Coronary artery (tissue), 2 donors: ENCODE results near the gene CLCN4.

ENCODE experiments used
- DNase-seq: peaks from one replicate; pipeline ENCODE4 v3.0.0-alpha.2; 2017; ENCODE audit warnings: low spot score
- H3K27ac ChIP-seq, 2 donors: fragments of 200-600 bp; sonication (generic); one replicate each; pipeline ENCODE4 v1.5.1; 2016 to 2019
- H3K4me3 ChIP-seq: fragments of 200-600 bp; sonication (generic); 2 replicates; pipeline ENCODE4 v1.5.1; 2016; ENCODE audit warnings: mild to moderate bottlenecking, moderate library complexity
- TF ChIP-seq, protein P1 (sequence below): fragments of 200-600 bp; sonication (generic); IDR thresholded peaks from one replicate; pipeline ENCODE4 v1.5.1; 2019; ENCODE audit warnings: antibody characterized with exemption

Gene CLCN4

DNA sequence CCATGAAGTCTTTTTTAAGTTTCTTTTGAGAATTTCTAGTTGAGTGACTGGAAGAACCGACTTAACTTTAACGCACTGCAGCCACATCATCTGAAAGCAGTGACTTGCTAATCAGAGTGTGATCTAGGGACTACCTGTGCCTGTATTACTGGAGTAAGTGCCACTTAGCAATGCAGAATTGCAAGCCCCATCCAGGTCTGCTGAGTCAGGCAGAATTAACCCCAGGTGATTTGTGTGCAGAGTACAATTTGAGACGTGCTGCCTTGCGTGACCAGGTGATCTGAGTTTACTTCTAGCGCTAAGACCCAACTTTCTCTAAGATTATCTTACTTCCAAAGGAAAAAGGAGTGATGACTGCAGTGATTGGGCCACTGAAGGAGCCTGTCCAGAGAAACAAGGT lies 85.3 kb downstream of the CLCN4 start:
- no peak overlapping the region for H3K4me3 ChIP-seq
- TF ChIP-seq, protein P1, sequence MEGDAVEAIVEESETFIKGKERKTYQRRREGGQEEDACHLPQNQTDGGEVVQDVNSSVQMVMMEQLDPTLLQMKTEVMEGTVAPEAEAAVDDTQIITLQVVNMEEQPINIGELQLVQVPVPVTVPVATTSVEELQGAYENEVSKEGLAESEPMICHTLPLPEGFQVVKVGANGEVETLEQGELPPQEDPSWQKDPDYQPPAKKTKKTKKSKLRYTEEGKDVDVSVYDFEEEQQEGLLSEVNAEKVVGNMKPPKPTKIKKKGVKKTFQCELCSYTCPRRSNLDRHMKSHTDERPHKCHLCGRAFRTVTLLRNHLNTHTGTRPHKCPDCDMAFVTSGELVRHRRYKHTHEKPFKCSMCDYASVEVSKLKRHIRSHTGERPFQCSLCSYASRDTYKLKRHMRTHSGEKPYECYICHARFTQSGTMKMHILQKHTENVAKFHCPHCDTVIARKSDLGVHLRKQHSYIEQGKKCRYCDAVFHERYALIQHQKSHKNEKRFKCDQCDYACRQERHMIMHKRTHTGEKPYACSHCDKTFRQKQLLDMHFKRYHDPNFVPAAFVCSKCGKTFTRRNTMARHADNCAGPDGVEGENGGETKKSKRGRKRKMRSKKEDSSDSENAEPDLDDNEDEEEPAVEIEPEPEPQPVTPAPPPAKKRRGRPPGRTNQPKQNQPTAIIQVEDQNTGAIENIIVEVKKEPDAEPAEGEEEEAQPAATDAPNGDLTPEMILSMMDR, result no peak
- no peak for DNase-seq
- no peak overlapping the region for H3K27ac ChIP-seq

DNA sequence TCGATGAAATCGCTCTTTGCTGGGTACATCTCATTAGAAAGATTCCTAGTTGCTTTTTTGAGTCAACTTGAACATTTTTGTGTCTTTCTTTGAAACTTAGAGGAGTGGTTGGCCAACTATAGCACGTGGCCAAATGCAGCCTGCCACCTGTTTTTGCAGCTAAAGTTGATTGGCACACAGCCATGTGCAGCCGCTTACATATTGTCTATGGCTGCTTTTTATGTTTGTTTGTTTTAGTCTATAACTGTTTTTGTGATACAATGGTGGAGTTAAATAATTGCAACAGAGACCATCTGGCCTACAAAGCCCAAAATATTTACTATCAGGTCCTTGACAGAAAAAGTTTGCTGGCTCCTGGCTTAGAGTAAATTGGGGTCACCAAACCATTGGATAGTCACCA lies 86.3 kb downstream of the CLCN4 start:
- Histone ChIP-seq H3K4me3 (no peak overlapping the region), H3K27ac (no peak overlapping the region)
- DNase-seq, result no peak
- TF ChIP-seq, protein P1, result no peak

DNA sequence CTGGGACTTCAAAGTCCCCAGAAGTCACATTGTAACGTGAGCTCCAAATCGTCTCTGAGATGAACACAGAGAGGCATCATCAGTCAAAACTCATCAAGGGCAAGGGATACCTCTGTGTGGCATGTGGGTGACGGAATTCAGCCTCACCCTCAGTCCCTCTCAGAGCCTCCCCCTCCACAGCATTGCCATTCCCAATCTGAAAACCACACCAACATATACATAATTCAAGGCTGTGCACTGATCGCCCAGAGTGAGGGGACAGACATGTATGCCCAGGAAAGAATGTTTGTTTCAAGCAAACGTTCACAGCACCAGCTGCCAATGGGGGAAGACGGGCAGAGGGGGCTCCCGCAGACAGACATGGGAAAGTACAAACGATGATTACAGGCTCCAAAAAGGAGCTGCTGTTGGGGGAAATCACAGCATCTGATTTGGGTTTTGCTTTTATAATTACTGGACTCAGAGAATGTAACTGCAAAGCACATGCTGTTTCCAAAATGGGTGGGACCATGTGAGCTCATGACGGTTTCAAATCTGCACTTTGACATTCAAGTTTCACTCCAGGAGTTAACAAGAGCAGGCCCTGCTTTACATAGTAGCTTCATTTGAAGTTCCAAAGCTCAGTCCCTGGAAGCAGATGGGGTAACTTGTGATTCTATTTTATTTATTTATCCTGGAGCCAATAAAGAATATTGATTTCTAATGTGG lies 88.3 kb downstream of the CLCN4 start:
- TF ChIP-seq, protein P1, result no peak
- no peak overlapping the region for H3K27ac ChIP-seq
- no peak for DNase-seq
- no peak overlapping the region for H3K4me3 ChIP-seq

DNA sequence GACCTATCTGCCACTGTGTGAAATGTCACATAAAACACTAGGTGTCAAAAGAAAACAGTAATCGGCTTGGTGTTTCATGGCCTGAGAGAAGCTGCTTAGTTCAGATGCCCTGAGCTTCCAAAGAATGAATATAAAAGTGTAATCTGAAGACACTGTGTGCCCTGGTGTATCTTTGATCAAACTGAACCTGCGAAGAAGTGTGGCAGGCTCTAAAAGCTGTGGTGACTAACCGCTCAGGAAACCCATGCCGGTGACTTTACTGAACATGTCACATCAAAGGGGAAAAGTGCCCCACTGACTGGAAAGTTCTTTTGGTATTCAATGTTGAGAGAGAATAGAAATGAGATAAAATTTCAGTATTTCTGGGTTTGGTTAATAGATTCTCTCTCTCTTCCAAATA lies 89.1 kb downstream of the CLCN4 start:
- TF ChIP-seq, protein P1, result no peak
- Histone ChIP-seq H3K4me3 (no peak overlapping the region), H3K27ac (no peak overlapping the region)
- DNase-seq, result no peak

DNA sequence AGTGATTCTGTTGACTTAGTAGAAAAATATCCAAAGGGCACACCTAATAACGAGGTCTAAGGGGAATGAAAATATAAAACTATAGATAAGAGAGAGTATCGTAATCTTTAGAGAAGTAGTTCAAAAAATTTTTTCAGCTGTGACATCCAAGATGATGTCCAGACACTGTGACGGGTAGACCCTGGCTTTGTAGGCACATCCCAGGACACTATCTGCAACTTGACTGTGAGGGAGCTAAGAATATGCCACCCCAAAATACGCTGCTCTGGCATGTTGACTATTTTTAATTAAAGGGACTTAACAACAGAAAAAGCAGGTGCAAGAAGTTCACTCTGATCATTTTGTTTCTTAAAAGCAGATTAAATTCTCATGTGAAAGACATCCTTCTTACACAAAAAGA lies 89.5 kb downstream of the CLCN4 start:
- TF ChIP-seq, protein P1, result no peak
- no peak for DNase-seq
- H3K27ac ChIP-seq, result no peak overlapping the region
- H3K4me3 ChIP-seq, result no peak overlapping the region

DNA sequence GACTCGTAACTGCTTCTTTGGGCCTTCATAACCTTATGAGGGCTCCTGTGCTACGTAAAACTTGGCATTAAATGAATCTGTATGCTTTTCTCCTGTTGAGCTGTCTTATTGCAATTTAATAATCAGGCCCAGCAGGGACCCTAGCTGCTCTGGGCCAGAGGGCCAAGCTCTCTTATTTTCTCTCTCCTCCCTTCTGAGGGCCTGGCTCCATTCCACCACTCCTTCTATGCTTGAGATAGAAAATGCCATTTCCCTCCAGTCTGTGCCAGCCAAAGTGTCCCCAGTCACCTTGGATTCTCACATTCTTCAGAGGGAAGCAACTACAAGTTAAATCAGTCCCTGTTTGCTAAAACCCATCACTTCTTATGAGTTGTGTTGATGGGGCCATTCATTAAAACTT lies 90.1 kb downstream of the CLCN4 start:
- TF ChIP-seq, protein P1, result no peak

DNA sequence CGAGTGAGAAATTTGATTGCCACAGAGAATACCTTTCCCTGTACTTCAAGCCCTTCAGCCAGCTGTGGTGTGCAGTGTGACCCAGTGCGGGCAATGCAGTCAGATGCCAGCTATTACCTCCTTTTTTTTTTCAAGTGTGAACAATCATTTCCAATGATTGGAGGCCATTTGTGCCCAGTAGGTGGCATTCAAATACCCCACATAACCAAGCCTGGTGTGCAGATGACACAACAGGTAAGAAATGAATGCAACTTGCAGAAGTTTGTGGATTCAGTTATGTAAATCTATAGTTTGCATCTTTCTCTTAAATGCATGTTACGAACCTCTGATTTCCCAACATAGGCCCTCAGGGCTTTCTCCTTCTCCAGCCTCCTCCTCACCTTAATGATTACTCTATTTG lies 98.0 kb downstream of the CLCN4 start:
- DNase-seq, result no peak
- TF ChIP-seq, protein P1, result no peak
- Histone ChIP-seq H3K4me3 (no peak overlapping the region), H3K27ac (no peak overlapping the region)

More for the DNA sequence above, 90.1 kb downstream of the CLCN4 start:
- DNase-seq, result no peak
- Histone ChIP-seq H3K27ac (no peak overlapping the region), H3K4me3 (no peak overlapping the region)
